Activated T-helper 2 cell treated with anti-CD3 and anti-CD28 coated beads, Interferon-gamma antibody, Interleukin-2, Interleukin-4, amounts not matched to agents 10 μg/mL and 5 μg/mL and 100 μg/mL, durations not matched to agents 14 hours and 24 hours and 36 hours (primary cell): ENCODE data around the gene TMEM86A. TPM values are rescaled to one million over a fixed set of nuclear protein-coding genes. Genes with fewer than 3 reads are reported as not detected.

Experiments
- DNase-seq: peaks from one replicate; pipeline ENCODE4 v3.0.0; 2021; ENCODE audit warnings: low spot score
- H3K27ac Mint-ChIP-seq: one replicate; pipeline ENCODE4 v1.8.0; 2021; ENCODE audit warnings: mixed read lengths
- H3K27me3 Mint-ChIP-seq: one replicate; pipeline ENCODE4 v1.8.0; 2021; ENCODE audit warnings: low read depth, mixed read lengths
- H3K36me3 Mint-ChIP-seq: one replicate; pipeline ENCODE4 v1.8.0; 2021; ENCODE audit warnings: low read depth, mixed read lengths
- H3K4me1 Mint-ChIP-seq: one replicate; pipeline ENCODE4 v1.8.0; 2021; ENCODE audit warnings: low read depth, mixed read lengths
- H3K4me3 Mint-ChIP-seq: one replicate; pipeline ENCODE4 v1.8.0; 2021; ENCODE audit warnings: low read depth, mild to moderate bottlenecking, moderate library complexity, mixed read lengths
- H3K9me3 Mint-ChIP-seq: one replicate; pipeline ENCODE4 v1.8.0; 2021; ENCODE audit warnings: mixed read lengths
- intact Hi-C: fragments of 100-400 bp; cut with micrococcal nuclease; formaldehyde crosslinking; loops from one replicate; pipeline ENCODE4 v1.15.1; 2023
- total RNA-seq: library from RNA; stranded (reverse); gene quantifications from 2 replicates; pipeline ENCODE4 v1.2.3, GENCODE V29; 2022

TMEM86A gene
- total RNA-seq, 1 donor from 2014 or later = 0.11 TPM

DNA sequence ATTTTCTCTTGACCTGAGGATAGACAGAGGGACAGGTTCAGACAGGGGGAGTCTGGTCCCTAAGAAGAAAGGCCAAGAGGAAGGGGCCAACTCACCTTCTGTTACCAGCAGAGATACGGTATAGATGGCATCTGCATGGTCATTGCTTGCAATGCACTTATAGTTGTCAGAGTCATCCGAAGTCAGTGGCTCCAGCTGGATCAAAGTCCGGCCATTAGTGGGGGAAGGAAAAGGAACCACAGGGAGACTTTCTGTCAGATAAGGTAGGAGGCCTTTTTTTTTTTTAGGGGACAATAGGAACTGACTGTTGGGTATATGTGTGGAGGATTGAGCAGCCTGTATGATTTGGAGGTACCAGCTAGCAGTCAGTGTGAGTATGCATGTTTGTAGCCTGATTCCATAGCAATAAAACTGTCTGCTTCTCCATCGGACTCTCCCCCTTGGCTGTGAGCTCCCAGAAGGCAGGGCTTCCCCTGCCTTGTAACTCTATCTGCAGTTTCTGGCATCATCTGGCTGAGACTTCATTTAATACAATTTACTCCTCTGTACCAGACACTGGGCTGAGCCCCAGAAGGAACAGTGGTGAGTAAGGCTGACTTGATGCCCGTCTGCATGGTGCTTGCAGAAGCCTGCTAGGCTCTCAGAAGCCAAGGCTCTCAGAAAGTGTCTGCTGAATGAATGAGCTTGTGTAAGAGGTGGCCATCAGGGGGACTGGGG, 21.7 kb downstream of the TMEM86A start:
- intact Hi-C loops = loop anchor here (5.0 kb wide), 1 partner anchor 193 kb away; the partner anchor contains the start of gene TSG101
- Mint-ChIP-seq H3K36me3 (no peaks in the 10 kb centered on the region), H3K4me1 (peaks cover 7% of the 10 kb centered on the region), H3K9me3 (no peaks in the 10 kb centered on the region), H3K27me3 (peaks cover 15% of the 10 kb centered on the region), H3K4me3 (peak overlapping the region; percentile 31), H3K27ac (no peak overlapping the region)
- DNase-seq = no peak

DNA sequence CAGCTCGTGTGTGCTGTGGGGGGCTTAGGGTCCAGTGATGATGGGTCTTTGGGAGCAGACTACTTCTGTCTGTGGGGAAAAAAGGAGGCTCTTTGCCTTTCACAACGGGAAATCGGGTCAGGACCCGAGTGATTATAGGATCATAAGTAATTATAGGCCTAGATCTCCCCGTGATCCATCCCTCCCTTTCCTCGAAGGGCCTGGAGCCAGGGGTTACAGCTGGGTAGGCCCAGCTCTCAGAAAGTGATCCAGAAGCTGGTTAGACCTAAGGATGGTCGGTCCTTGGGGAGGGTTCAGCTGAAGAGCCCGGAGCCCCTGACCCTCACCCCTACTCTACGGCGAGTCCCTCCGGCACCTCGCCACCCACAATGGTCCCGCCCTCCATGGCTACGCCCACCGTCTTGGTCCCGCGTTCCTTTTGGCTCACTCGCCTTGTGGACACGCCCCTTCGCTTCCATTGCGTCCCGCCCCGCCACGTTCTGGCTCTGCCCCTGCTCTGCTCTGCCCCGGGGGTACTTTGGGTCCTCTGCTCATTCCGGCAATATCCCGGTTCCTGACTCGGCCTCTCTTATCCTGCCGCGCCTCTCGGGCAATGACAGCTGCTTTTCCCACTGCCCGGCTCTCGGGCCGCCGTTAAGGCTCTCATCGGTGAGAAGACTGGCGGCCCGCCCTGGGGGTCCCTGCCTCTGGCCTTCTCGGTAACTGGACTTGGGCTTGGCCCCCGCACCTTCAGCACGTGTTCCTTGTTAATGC, 22.4 kb downstream of the TMEM86A start:
- Mint-ChIP-seq H3K9me3 (no peaks in the 10 kb centered on the region), H3K27me3 (peaks cover 17% of the 10 kb centered on the region), H3K4me3 (peak overlapping the region; percentile 84), H3K4me1 (peaks cover 7% of the 10 kb centered on the region), H3K36me3 (no peaks in the 10 kb centered on the region), H3K27ac (no peak overlapping the region)
- peak; percentile 77 for DNase-seq
- intact Hi-C loops = loop anchor here (1.0 to 5.0 kb wide), 2 partner anchors 23 to 194 kb away; partner anchors contain the start of genes TMEM86A and TSG101

DNA sequence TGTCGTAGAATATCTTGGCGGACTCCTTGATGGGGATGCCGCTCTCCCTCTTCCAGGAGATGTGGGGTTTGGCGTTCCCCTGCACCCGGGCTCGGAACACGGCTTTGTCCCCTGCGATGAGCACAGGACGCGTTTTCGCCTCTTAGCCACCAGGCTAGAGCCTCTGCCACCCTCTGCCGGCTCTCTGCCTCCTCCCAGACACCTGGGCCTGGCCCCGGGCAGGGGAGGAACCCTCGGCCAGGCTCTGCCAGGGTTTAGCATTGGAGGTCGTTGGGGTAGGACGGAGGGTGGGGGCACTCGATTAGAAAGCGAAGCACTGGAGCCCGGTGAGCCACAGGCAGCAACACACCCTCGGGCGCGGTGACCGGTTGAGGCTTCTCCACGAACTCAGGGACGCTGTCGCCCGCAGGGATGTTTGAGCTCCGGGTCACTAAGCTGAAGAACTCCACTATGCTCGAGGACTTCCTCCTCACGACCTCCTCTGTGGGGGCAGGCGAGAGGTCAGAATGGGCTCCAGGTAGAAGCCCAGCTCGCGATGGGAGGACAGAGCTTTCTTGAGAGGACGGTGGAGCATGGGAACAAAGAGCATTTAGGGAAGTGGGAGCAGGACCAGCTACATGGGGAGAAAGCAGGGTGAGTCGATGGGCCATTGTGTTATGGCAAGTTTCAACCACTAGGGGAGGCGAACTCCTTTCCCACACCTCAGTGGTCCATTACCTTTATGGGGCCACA, 23.1 kb downstream of the TMEM86A start:
- peaks cover 15% of the 10 kb centered on the region for H3K27me3 Mint-ChIP-seq
- H3K27ac Mint-ChIP-seq = no peak overlapping the region

DNA sequence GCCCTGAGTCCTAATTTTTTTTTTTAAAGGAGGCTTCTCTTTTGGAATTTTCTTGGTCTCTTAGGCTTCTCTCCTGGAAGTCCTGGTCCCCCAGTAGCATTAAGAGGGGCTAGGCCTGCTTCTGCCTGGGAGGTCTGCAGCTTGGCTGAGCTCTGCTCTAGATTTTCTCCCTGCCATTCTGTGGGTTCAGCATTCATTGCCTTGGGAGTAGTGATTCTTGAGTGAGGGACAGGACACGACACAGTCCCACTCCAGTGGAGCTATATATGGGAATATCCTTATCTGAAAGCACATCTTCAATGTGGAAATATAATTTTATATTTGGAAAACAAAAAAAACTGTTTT, 23.7 kb downstream of the TMEM86A start:
- Mint-ChIP-seq H3K36me3 (no peaks in the 10 kb centered on the region), H3K4me3 (no peak overlapping the region), H3K27ac (no peak overlapping the region), H3K4me1 (peaks cover 7% of the 10 kb centered on the region), H3K9me3 (no peaks in the 10 kb centered on the region), H3K27me3 (peaks cover 11% of the 10 kb centered on the region)
- DNase-seq = no peak
- intact Hi-C loops = loop anchor here (5.0 kb wide), 1 partner anchor 195 kb away; the partner anchor contains the start of gene TSG101

More for the DNA sequence above, 23.1 kb downstream of the TMEM86A start:
- intact Hi-C loops = loop anchor here (1.0 to 5.0 kb wide), 2 partner anchors 23 to 194 kb away; partner anchors contain the start of genes TMEM86A and TSG101
- Mint-ChIP-seq H3K4me3 (peak overlapping the region; percentile 84), H3K4me1 (peaks cover 7% of the 10 kb centered on the region), H3K9me3 (no peaks in the 10 kb centered on the region), H3K36me3 (no peaks in the 10 kb centered on the region)
- DNase-seq = peak; percentile 32

DNA sequence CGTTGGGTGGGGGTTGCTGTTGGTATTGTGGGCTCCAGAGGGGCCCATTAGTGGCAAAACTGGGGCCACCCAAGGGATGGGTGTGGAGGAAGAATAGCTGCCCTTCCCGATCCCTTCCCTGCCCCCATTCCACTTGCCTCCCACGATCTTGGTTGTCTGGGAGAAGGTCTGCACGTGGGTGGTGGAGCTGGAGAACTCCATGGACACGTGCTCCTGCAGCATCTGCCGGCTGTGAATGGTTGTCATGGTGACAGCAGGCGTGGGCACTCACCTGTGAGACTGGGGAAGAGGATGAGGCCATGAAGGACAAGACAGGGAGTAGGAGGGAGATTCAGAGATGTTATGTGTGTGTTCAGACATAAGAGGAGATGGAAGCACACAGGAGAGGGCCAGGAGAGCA, 25.4 kb downstream of the TMEM86A start:
- intact Hi-C loops = loop anchor here (5.0 kb wide), 1 partner anchor 197 kb away; the partner anchor contains the start of gene TSG101
- H3K36me3 Mint-ChIP-seq = no peaks in the 10 kb centered on the region

DNA sequence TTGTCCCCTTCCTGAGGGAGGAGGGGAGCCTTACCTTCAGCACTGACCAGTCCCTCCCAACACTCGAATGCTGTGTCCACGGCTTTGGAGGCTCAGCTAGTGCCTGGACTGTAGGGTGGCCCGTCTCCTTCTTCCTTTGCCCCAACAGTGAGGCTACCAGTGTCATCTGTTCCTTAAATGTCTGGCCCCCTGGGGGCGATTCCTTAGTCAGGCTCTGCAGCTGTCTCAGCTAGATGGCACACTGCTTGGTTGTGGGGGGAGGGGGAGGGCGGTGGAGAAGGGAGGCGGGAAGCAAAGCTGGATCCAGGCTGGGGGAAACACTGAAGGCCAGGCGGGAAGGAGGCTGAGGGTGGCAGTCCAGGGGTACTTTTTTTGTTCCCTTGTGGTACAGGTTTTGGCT, 27.5 kb downstream of the TMEM86A start, which contains the start of gene IGSF22:
TSS of gene IGSF22 (minus strand) at position 149 of the 400 bp plus-strand sequence. CDS start 1,952 bp downstream, outside the sequence.
- intact Hi-C loops = loop anchor here (2.0 kb wide), 1 partner anchor 39 kb away; no protein-coding TSS in a partner anchor
- H3K27ac Mint-ChIP-seq = no peak within 1 kb of the TSS
- no peaks in the 10 kb centered on the region for H3K9me3 Mint-ChIP-seq
- H3K4me3 Mint-ChIP-seq = no peak within 1 kb of the TSS
- no peak for DNase-seq
- H3K4me1 Mint-ChIP-seq = peaks cover 7% of the 10 kb centered on the region
- no peaks in the 10 kb centered on the region for H3K36me3 Mint-ChIP-seq
- peaks cover 3% of the 10 kb centered on the region for H3K27me3 Mint-ChIP-seq

More for the DNA sequence above, 25.4 kb downstream of the TMEM86A start:
- H3K27me3 Mint-ChIP-seq = peaks cover 9% of the 10 kb centered on the region
- no peaks in the 10 kb centered on the region for H3K9me3 Mint-ChIP-seq
- H3K27ac Mint-ChIP-seq = no peak overlapping the region
- peaks cover 9% of the 10 kb centered on the region for H3K4me1 Mint-ChIP-seq
- H3K4me3 Mint-ChIP-seq = no peak overlapping the region
- no peak for DNase-seq

DNA sequence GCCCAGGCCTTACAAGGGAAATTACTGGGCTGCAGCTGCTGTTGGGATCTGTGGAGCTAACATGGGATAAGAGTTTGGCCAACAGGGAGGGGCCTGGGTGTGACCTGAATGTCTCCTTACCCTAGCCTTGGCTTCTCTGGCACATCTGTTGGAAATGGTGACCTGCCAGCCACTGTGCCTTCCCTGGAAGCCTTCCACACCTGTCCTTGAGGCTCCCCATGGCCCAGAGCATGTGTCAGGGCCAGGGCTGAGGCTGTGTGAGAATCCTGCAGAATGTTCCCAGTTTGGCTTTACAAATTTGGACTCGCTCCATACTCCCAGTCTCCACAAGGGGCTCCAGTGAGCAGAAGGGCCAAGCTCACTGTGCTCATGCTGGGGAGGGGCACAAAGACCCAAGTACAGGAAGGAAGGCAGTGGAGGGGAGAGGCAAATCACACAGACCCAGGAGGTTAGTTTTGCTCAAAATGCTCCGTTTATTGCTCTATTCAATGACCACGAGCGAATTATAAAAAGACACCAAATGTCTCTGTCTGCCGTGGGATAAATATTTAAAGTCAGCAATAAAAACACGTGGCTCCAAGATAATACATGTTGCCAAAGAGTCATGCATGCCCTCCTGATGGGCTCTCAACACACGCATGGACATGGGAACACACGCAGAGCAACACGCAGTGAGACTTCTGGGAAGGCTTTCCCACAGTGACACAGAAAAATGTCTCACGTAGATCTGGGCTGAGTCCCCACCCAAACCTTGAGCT, 29.1 kb downstream of the TMEM86A start:
- Mint-ChIP-seq H3K27me3 (peaks cover 3% of the 10 kb centered on the region), H3K4me1 (peaks cover 2% of the 10 kb centered on the region), H3K27ac (no peak overlapping the region), H3K4me3 (no peak overlapping the region), H3K9me3 (no peaks in the 10 kb centered on the region), H3K36me3 (no peaks in the 10 kb centered on the region)
- peak; percentile 20 for DNase-seq
- intact Hi-C loops = loop anchor here (2.0 kb wide), 1 partner anchor 37 kb away; no protein-coding TSS in a partner anchor

DNA sequence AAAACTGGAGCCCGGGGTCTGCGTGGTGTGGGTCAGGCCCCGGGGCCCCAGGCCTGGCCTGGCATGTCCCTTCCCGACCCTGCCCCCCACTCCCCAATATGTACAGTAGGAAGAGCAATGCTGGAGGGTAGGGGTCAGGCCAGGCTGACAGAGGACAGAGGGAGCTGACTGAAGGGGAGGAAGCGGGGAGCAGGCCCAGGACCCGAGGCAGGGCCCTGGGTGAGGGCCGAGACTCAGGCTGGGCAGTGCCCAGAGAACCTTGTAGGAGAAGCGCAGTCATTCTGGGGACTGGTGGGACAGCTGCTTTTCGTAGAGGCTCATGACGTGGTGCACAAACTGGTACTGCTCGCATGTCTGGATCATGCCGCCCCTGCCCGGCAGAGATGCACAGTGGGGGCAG, 30.1 kb downstream of the TMEM86A start:
- intact Hi-C loops = no loop called here
- peaks cover 2% of the 10 kb centered on the region for H3K27me3 Mint-ChIP-seq
- peaks cover 2% of the 10 kb centered on the region for H3K4me1 Mint-ChIP-seq
- DNase-seq = no peak
- no peaks in the 10 kb centered on the region for H3K36me3 Mint-ChIP-seq
- H3K4me3 Mint-ChIP-seq = no peak overlapping the region
- no peak overlapping the region for H3K27ac Mint-ChIP-seq
- no peaks in the 10 kb centered on the region for H3K9me3 Mint-ChIP-seq

DNA sequence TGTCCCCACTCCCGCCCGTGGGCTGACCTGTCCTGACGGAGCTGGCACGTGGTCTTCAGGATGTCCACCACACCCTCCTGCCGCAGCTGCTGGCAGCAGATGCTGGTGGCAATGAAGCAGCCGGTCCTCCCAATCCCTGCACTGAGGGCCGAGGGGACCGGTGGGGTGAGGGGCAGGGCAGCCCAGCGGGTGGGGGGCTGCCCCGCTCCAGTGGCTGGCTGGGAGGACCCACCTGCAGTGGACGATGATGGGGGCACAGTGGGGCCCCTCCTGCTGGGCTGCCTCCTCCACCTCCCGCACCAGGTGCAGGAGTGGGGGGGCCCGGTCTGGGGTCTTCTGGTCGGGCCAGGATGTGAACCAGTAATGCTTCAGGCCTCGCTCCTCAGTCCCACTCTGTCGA, 30.8 kb downstream of the TMEM86A start:
- Mint-ChIP-seq H3K36me3 (no peaks in the 10 kb centered on the region), H3K9me3 (no peaks in the 10 kb centered on the region)

DNA sequence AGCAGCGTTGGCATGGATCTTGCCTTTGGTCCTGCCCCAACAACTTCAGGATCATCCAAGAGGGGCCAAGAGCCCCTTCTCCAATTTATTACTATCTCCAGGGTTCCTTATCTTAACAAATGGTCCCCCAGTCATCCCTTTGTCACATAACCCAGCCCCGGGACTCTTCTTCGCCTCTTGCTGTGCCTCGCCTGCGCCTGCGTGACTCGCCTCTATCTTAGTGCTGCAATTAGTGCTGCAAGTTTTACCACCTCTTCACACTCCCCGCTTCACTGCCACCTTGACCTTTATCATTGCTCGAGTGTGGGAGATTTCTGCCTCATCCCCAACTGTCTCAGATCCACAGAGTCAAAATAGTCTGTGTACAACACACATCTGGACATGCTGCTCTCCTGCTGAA, 31.4 kb downstream of the TMEM86A start:
- DNase-seq = no peak
- H3K27ac Mint-ChIP-seq = no peak overlapping the region
- peaks cover 2% of the 10 kb centered on the region for H3K4me1 Mint-ChIP-seq
- H3K4me3 Mint-ChIP-seq = no peak overlapping the region
- intact Hi-C loops = loop anchor here (10.0 kb wide), 1 partner anchor 485 kb away; the partner anchor contains the start of gene SAA2
- H3K9me3 Mint-ChIP-seq = no peaks in the 10 kb centered on the region
- no peaks in the 10 kb centered on the region for H3K36me3 Mint-ChIP-seq
- peaks cover 5% of the 10 kb centered on the region for H3K27me3 Mint-ChIP-seq

More for the DNA sequence above, 30.8 kb downstream of the TMEM86A start:
- H3K4me3 Mint-ChIP-seq = no peak overlapping the region
- no peak for DNase-seq
- H3K27me3 Mint-ChIP-seq = peaks cover 2% of the 10 kb centered on the region
- no peak overlapping the region for H3K27ac Mint-ChIP-seq
- peaks cover 2% of the 10 kb centered on the region for H3K4me1 Mint-ChIP-seq
- intact Hi-C loops = no loop called here

DNA sequence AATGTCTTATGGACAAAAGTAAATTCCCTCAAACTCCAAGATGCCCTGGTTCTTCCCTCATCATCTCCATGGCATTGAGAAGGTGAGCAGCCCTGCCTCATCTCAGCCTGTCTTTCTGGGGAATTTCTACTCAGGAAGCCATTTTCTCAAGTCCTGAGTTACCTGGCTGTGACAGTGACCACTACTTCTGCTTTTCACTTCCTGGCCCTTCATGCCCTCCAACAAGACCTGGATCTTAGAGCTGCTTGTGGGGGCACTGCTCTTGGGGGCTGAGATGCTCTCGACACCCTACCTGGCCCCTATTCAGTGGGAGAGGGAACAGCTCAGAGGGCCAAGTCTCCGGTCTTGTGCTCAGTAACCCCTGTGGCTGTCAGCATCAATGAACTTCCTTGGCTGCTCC, 32.9 kb downstream of the TMEM86A start:
- intact Hi-C loops = loop anchor here (10.0 kb wide), 1 partner anchor 487 kb away; the partner anchor contains the start of gene SAA2
- Mint-ChIP-seq H3K4me3 (no peak overlapping the region), H3K27ac (no peak overlapping the region), H3K36me3 (no peaks in the 10 kb centered on the region), H3K9me3 (no peaks in the 10 kb centered on the region), H3K4me1 (peaks cover 2% of the 10 kb centered on the region), H3K27me3 (peaks cover 10% of the 10 kb centered on the region)
- DNase-seq = no peak
